Mammary epithelial cell (primary cell): Measurements from ENCODE around the gene LRMDA.

Source experiments
- EZH2 ChIP-seq: IDR thresholded peaks from 2 replicates; pipeline ENCODE4 v1.6.1; 2012; ENCODE audit warnings: low read length, inconsistent platforms, borderline replicate concordance
- TF ChIP-seq, protein P1 (sequence below), 2 donors: IDR thresholded peaks in 1 of 2; conservative IDR thresholded peaks in 1 of 2; 2 replicates each; pipeline ENCODE4 v1.5.1; 2011 to 2012; ENCODE audit warnings: inconsistent platforms in 2 of 2, low read length in 2 of 2, mild to moderate bottlenecking in 2 of 2, control low read depth in 1 of 2, low read depth in 1 of 2; ENCODE audit not compliant: insufficient read depth in 1 of 2; ENCODE audit errors: extremely low read depth in 1 of 2

DNA sequence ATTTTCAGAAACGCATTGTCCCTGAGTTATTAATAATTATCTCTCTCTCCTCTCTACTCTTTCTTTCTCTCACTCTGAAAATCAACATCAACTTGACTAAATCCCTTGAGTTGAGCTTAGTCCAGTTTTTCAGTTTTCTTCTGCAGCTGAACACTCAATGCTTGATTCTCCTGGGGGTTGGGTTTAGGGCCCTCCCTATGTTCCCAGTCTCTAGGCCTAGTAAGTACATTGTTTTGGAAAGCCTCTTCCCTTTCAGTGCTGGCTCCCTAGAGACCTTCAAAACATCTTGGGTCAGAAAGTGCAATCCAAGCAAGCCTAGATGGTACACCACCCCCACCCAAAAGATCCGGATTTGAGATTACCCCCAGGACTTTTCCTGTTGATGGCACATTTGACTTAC, 488.5 kb downstream of the LRMDA start:
- TF ChIP-seq, protein P1, sequence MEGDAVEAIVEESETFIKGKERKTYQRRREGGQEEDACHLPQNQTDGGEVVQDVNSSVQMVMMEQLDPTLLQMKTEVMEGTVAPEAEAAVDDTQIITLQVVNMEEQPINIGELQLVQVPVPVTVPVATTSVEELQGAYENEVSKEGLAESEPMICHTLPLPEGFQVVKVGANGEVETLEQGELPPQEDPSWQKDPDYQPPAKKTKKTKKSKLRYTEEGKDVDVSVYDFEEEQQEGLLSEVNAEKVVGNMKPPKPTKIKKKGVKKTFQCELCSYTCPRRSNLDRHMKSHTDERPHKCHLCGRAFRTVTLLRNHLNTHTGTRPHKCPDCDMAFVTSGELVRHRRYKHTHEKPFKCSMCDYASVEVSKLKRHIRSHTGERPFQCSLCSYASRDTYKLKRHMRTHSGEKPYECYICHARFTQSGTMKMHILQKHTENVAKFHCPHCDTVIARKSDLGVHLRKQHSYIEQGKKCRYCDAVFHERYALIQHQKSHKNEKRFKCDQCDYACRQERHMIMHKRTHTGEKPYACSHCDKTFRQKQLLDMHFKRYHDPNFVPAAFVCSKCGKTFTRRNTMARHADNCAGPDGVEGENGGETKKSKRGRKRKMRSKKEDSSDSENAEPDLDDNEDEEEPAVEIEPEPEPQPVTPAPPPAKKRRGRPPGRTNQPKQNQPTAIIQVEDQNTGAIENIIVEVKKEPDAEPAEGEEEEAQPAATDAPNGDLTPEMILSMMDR (conservative IDR thresholded peaks at IDR 0.05 in 1 of 2, IDR thresholded peaks at IDR 0.05 in 1 of 2; ENCODE audit: extremely low read depth in 1 of 2, insufficient read depth in 1 of 2, low read depth in 1 of 2, low read length in 2 of 2): no peak
- no peak for TF ChIP-seq EZH2
